DND-41 (cell line): ENCODE data around the gene OPCML.

Experiments used
- ATAC-seq: fragments of 200-7000 bp; cut with Tn5 transposase; 3 replicates; pipeline ENCODE4 v1.9.1; 2021; ENCODE audit warnings: low read depth; ENCODE audit not compliant: insufficient read depth
- DNase-seq: peaks from one replicate; pipeline ENCODE4 v3.0.0-alpha.2; 2020
- H2AFZ ChIP-seq: 2 replicates; pipeline ENCODE4 v1.6.0; 2012; ENCODE audit warnings: low read depth, low read length
- H3K27ac ChIP-seq: 2 replicates; pipeline ENCODE4 v1.5.1; 2012; ENCODE audit warnings: low read length, inconsistent platforms
- H3K27me3 ChIP-seq: fragments of 200-600 bp; sonication (generic); 2 replicates; pipeline ENCODE4 v1.6.0; 2012; ENCODE audit warnings: low read length, mild to moderate bottlenecking, inconsistent platforms; ENCODE audit not compliant: insufficient read depth, poor library complexity
- H3K36me3 ChIP-seq: 2 replicates; pipeline ENCODE4 v1.5.1; 2012; ENCODE audit warnings: low read length, inconsistent platforms; ENCODE audit not compliant: insufficient read depth
- H3K4me1 ChIP-seq: 2 replicates; pipeline ENCODE4 v1.5.1; 2012; ENCODE audit warnings: mild to moderate bottlenecking, low read length; ENCODE audit not compliant: insufficient read depth
- H3K4me2 ChIP-seq: 2 replicates; pipeline ENCODE4 v1.6.0; 2012; ENCODE audit warnings: mild to moderate bottlenecking, moderate library complexity, low read length, inconsistent platforms; ENCODE audit not compliant: insufficient read depth
- H3K4me3 ChIP-seq, 2 experiments: fragments of 200-600 bp in 1 of 2; shearing (Covaris generic) in 1 of 2; 2 replicates each; pipeline ENCODE4 v1.5.1; 2012 to 2016; ENCODE audit warnings: inconsistent platforms in 2 of 2, low read length in 2 of 2, mild to moderate bottlenecking in 2 of 2, low read depth in 1 of 2, moderate library complexity in 1 of 2
- H3K79me2 ChIP-seq: 2 replicates; pipeline ENCODE4 v1.6.0; 2012; ENCODE audit warnings: low read length, inconsistent platforms; ENCODE audit not compliant: insufficient read depth
- H3K9ac ChIP-seq: 2 replicates; pipeline ENCODE4 v1.6.0; 2012; ENCODE audit warnings: low read depth, mild to moderate bottlenecking, inconsistent platforms, low read length, moderate library complexity
- H3K9me3 ChIP-seq: 2 replicates; pipeline ENCODE4 v1.5.1; 2012; ENCODE audit warnings: low read length, moderate library complexity, mild to moderate bottlenecking, inconsistent platforms; ENCODE audit not compliant: insufficient read depth, severe bottlenecking
- H4K20me1 ChIP-seq: 2 replicates; pipeline ENCODE4 v1.6.0; 2012; ENCODE audit warnings: low read length; ENCODE audit not compliant: insufficient read depth
- CTCF ChIP-seq: IDR thresholded peaks from 2 replicates; pipeline ENCODE4 v1.5.1; 2012; ENCODE audit warnings: borderline replicate concordance, low read length, moderate library complexity, mild to moderate bottlenecking; ENCODE audit not compliant: poor library complexity, severe bottlenecking; ENCODE audit errors: extremely low read depth
- EZH2 ChIP-seq: IDR thresholded peaks from 3 replicates; pipeline ENCODE4 v1.6.1; 2012; ENCODE audit warnings: borderline replicate concordance, low read depth, mild to moderate bottlenecking, moderate library complexity, low read length, inconsistent platforms; ENCODE audit not compliant: severe bottlenecking

Gene OPCML

GRCh38 chr11:132977746-132978145 lies 554.6 kb downstream of the OPCML start:
- no peak overlapping the region for H3K27ac ChIP-seq
- H2AFZ ChIP-seq: no peak overlapping the region
- ATAC-seq: no peak

GRCh38 chr11:132977241-132977640 lies 555.1 kb downstream of the OPCML start:
- H3K9me3 ChIP-seq: no peaks in the 10 kb centered on the region
- TF ChIP-seq CTCF: no peak
- TF ChIP-seq EZH2: no peak
- no peak overlapping the region for H3K4me3 ChIP-seq
- H3K4me1 ChIP-seq: no peaks in the 10 kb centered on the region
- no peak for ATAC-seq
- H4K20me1 ChIP-seq: no peaks in the 10 kb centered on the region
- no peak overlapping the region for H2AFZ ChIP-seq
- no peaks in the 10 kb centered on the region for H3K79me2 ChIP-seq
- DNase-seq: no peak
- no peaks in the 10 kb centered on the region for H3K36me3 ChIP-seq
- H3K9ac ChIP-seq: no peak overlapping the region
- no peak overlapping the region for H3K27ac ChIP-seq
- H3K4me2 ChIP-seq: no peak overlapping the region
- peaks cover 4% of the 10 kb centered on the region for H3K27me3 ChIP-seq

More at GRCh38 chr11:132977746-132978145, 554.6 kb downstream of the OPCML start:
- no peak for DNase-seq
- Histone ChIP-seq H3K4me1 (no peaks in the 10 kb centered on the region), H3K4me3 (no peak overlapping the region), H3K36me3 (no peaks in the 10 kb centered on the region), H3K9ac (no peak overlapping the region), H3K9me3 (no peaks in the 10 kb centered on the region), H3K4me2 (no peak overlapping the region), H3K27me3 (peaks cover 4% of the 10 kb centered on the region), H3K79me2 (no peaks in the 10 kb centered on the region), H4K20me1 (no peaks in the 10 kb centered on the region)
- TF ChIP-seq CTCF (no peak), EZH2 (no peak)

GRCh38 chr11:132976115-132976514 lies 556.2 kb downstream of the OPCML start:
- Histone ChIP-seq H3K9me3 (no peaks in the 10 kb centered on the region), H4K20me1 (no peaks in the 10 kb centered on the region), H3K27ac (no peak overlapping the region), H3K4me1 (no peaks in the 10 kb centered on the region), H3K4me2 (no peak overlapping the region), H3K9ac (no peak overlapping the region), H2AFZ (no peak overlapping the region), H3K4me3 (no peak overlapping the region), H3K36me3 (no peaks in the 10 kb centered on the region), H3K79me2 (no peaks in the 10 kb centered on the region), H3K27me3 (peaks cover 4% of the 10 kb centered on the region)
- ATAC-seq (no peak), DNase-seq (no peak)
- no peak for TF ChIP-seq EZH2
- TF ChIP-seq CTCF: no peak

- no peak overlapping the region for H3K4me3 ChIP-seq
- TF ChIP-seq CTCF (no peak), EZH2 (no peak)
- no peak for DNase-seq
- H3K27me3 ChIP-seq: peaks cover under 1% of the 10 kb centered on the region
- H3K27ac ChIP-seq: no peak overlapping the region
- H3K36me3 ChIP-seq: no peaks in the 10 kb centered on the region
- H3K4me1 ChIP-seq: no peaks in the 10 kb centered on the region
- no peaks in the 10 kb centered on the region for H3K9me3 ChIP-seq
- no peak for ATAC-seq
- no peak overlapping the region for H3K9ac ChIP-seq
- no peak overlapping the region for H3K4me2 ChIP-seq
- H2AFZ ChIP-seq: no peak overlapping the region
- H3K79me2 ChIP-seq: no peaks in the 10 kb centered on the region
- H4K20me1 ChIP-seq: no peaks in the 10 kb centered on the region
These were observed 558.6 kb downstream of the OPCML start for GRCh38 chr11:132973686-132974085.
